NCI-H1694 (cell line): ENCODE measurements around the gene WDR49.

Experiments
- DNase-seq: peaks from one replicate; lab custom pipeline; 2025; lab: John Stamatoyannopoulos, UW

WDR49 gene

DNA sequence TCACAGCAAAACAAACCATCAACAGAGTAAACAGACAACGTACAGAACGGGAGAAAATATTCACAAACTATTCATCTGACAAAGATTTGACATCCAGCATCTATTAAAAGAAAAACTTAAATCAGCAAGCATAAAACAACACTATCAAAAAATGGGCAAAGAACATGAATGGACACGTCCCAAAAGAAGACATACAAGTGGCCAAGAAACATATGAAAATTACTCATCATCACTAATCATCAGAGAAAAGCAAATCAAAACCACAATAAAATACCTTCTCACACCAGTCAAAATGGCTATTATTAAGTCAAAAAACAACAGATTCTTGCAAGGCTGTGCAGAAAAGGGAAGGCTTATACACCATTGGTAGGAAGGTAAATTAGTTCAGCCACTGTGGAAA lies 166.2 kb downstream of the WDR49 start:
- no peak for DNase-seq

DNA sequence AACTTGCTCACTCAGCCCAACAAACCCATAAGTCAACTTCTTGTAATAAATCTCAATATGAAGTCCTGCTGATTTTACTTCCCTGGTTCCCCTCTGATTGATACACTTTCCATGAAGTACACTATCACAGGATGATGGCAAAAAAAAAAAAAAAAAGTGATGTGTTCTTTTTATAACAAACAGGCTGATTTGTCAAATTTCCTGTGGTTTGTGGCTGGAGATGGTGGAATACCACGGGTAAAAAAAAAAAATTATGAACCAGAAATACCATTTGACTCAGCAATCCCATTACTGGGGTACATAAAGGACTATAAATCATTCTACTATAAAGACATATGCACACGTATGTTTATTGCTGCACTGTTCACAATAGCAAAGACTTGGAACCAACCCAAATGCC lies 169.2 kb downstream of the WDR49 start:
- DNase-seq = no peak

- no peak for DNase-seq
Measured at GRCh38 chr3:167483708-167484475, 169.8 kb downstream of the WDR49 start.

- DNase-seq = no peak
Measured at GRCh38 chr3:167481164-167481563, 172.6 kb downstream of the WDR49 start.

DNA sequence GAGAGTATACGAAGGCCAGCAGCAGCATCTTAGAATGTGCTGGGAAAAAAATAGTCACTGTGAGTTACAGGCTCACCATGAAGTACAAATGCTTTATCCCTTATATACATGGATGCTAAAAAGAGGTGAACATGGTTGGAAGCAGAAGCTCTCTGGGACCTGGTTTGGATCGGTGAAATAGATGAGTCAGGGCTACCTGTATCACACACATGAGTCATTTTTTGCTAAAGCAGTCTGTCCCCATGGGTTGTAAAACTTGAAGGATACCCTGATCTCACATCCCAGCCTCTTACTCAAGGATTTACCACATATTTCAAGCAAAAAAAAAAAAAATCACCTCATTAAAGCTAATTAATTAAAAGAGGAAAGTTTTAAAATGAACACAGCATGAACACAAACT lies 173.0 kb downstream of the WDR49 start:
- no peak for DNase-seq

GRCh38 chr3:167473863-167474262 lies 179.9 kb downstream of the WDR49 start, which contains the start of gene SERPINI2:
Gene SERPINI2 (minus strand): TSS chr3:167474042. CDS start chr3:167471834, 2,208 bp downstream.
- no peak for DNase-seq

GRCh38 chr3:167469381-167469780 lies 184.4 kb downstream of the WDR49 start:
- DNase-seq = no peak

- DNase-seq = no peak
Measured at GRCh38 chr3:167467848-167468611, 185.7 kb downstream of the WDR49 start.

DNA sequence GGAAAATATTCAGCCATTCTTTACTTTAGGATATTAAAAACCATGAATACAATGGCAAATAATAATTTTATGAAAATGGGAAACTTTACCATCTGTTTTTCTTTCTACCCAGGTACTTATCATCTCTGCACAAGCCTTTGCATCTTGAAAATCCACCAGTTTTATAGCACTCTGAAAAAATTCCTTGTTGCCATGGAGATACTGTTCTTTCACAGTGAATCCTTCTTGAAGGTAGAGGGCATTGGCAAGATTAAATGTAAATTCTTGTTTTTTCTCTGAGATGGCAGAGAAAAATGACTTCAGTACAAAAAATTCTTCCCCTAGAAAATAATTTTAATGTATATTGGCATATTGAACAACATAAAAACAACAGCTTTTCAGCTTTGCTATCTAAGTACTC lies 186.8 kb downstream of the WDR49 start:
- no peak for DNase-seq

DNA sequence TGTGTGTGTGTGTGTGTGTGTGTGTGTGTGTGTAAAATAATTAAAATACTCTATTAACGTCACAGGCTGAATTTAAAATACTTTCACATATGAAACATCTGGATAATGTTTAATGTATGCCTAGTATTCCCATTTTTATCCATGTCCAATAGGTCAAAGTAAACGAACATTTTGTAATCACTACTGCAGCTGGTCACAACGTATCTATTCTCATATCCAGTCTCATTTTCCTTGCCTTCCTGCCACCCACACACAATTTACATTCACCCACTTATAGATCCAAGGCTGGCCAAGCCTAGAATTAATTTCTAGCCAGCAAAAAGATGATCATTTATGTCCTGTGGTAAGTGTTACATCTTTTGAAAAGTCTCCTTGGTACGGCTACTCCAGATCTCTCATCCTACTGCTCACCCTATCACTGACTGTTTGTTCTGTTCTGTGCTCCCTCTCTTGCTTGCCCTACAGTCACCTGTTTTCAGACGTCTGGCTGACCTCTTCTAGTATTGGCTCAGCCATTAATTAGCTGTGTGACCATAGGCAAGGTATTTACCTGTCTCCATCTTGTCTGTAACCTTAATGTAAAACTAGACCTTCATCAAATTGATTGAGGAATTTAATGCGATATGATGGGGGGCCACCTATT lies 197.5 kb downstream of the WDR49 start:
- no peak for DNase-seq

- no peak for DNase-seq
Measured at GRCh38 chr3:167453815-167454214, 199.9 kb downstream of the WDR49 start.

- no peak for DNase-seq
Measured at GRCh38 chr3:167451282-167451681, 202.5 kb downstream of the WDR49 start.

DNA sequence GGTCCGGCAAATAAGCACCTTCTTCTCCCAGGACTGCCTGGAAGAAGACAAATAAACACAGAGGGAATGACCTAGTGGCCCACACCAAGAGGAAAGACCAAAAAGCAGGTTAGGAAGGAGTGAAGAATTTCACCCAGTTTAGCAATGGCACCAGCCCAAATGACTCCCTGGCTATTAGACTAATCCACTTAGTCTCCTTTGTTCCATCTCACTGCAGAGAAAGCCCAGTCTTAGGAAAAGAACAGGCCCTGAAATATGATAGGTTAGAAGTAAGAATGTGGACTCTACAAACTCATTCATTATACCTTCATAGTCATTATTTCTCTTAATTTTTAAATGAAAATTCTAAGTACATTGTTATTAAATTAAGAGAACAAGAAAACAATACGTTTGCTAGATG lies 203.1 kb downstream of the WDR49 start:
- DNase-seq = no peak

DNA sequence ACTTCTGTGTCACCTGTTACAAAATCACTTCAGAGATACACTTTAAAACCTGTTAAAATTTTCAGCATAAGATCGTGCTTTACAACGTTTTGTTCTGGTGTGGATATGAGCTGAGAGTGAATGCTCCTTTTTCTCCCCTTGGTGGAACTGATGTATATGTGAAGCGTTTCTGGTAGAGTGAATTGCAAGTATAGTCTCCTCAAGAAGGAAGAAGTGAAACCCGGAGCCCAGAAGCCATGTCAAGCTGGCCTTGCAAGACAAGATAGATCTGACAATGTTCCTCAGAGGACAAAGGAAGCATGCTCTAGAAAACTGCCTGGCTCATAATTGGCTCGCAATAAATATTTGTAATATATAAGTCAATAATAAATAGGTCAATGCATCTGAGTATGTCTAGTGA lies 203.5 kb downstream of the WDR49 start:
- DNase-seq = no peak

DNA sequence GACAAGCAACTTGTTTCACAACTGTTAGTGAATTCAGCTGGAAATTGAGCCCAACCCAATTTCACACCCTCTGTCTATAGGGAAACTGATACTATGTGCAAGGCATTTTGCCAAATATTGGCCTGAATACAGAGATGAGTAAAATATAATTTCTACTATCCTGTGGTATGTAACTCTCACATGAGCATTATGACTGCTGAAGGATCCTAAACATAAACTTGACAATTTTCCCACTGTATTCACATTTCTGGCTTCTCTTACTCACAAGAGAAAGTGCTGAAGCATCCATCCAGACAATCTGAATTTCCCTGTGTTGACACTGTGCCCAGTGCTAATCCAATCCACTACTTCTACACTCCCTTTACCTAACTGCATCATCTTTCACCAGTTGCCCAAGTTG lies 208.3 kb downstream of the WDR49 start:
- DNase-seq = no peak

DNA sequence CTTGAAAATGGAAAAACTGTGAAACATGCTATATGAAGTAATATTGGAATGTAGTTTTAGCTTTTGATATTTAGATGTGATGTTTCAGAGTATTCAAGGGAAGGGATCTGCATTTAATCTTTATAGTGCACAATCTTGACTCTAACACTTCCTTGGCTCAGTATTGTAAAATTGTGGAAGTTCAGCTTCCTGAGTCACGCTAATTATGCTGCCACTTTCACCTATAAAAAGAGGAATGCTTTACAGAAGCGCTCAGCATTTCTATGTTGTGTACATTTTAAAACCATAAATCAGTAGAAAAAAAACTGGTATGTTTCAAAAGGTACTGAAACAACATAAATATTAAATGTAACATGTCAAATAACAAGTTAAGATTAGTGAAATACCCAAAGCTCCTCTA lies 212.5 kb downstream of the WDR49 start:
- DNase-seq = no peak

DNA sequence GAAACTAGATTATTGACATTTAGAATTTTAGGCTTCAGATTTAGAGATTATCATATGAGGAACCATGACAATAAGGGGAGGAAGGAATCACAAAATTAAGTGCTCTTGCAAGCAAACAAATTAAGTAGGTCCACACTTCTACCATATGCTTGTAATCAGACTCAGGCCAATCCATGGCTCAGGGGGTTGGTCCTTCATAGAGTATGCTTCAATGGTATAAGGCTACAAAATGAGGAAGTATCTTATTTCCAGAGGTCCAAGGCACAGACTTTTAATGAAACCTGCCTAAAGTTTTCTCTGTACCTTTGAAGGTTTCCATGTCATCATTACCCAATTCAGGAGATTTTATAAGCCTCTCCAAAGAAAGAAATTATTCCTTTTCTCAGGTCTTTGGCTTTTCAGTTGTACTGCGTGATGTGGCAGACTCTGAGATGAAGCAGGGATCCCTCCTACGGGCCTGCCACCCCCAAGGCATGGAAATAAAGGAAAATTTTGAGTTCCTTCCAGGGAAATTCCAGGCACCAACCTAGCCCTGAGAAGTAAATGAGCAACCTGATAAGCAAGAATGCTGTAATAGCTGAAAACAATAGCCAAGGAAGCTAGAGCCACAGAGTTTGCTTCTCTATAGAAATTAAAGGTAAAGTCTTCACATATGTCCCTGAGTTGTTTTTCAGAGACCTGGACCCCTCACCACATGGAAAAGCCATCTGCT lies 216.2 kb downstream of the WDR49 start:
- no peak for DNase-seq
